CD4-positive, alpha-beta T cell (primary cell): ENCODE results near the gene GARIN5A. TPM values are rescaled to one million over a fixed set of nuclear protein-coding genes. Genes with fewer than 3 reads are reported as not detected.
A peak's percentile ranks its signal among the peaks of the same experiment; 100 is the strongest.
"Not testable (repeated sequence)": the region's sequence is repeated elsewhere in the genome, so short reads cannot be mapped to it uniquely, and the experiment has no call there.

Experiments used
- ATAC-seq: fragments of 200-7000 bp; cut with Tn5 transposase; one replicate; pipeline ENCODE4 v1.10.0; 2022; ENCODE audit warnings: mild to moderate bottlenecking; ENCODE audit not compliant: poor library complexity
- CTCF ChIA-PET: fragments of 350-600 bp; sonication (Branson Sonifier 250); formaldehyde crosslinking; loops from one replicate; lab custom pipeline; 2021; ENCODE audit warnings: antibody characterized with exemption, inconsistent platforms; lab: Charles Lee
- POLR2A ChIA-PET: fragments of 350-600 bp; sonication (Branson Sonifier 250); formaldehyde crosslinking; loops from one replicate; lab custom pipeline; 2021; ENCODE audit warnings: antibody characterized with exemption, inconsistent platforms; lab: Charles Lee
- DNase-seq, 14 experiments: peaks; one replicate each; pipeline ENCODE4 v3.0.0-alpha.2; 2013 to 2020; ENCODE audit warnings: mixed read lengths in 2 of 14
- H3K27ac ChIP-seq, 2 donors: one replicate each; pipeline versions ENCODE4 v1.5.1 to v1.7.0; 2013; ENCODE audit warnings: low read length in 2 of 2, low read depth in 1 of 2, mild to moderate bottlenecking in 1 of 2
- H3K27me3 ChIP-seq, 2 experiments: 1 replicate in 1 of 2; 2 replicates in 1 of 2; pipeline versions ENCODE4 v1.6.1 to v1.7.0; 2013; ENCODE audit warnings: low read length in 2 of 2, control low read depth in 1 of 2, mild to moderate bottlenecking in 1 of 2, moderate library complexity in 1 of 2; ENCODE audit not compliant: insufficient read depth in 2 of 2, control insufficient read depth in 1 of 2
- H3K36me3 ChIP-seq: one replicate; pipeline ENCODE4 v1.6.1; 2013; ENCODE audit warnings: low read length, control low read depth; ENCODE audit not compliant: insufficient read depth
- H3K4me1 ChIP-seq: one replicate; pipeline ENCODE4 v1.6.1; 2013; ENCODE audit warnings: low read length, control low read depth; ENCODE audit not compliant: insufficient read depth
- H3K4me3 ChIP-seq: one replicate; pipeline ENCODE4 v1.5.1; 2013; ENCODE audit warnings: mild to moderate bottlenecking, low read length, moderate library complexity
- H3K9me3 ChIP-seq, 2 experiments: 1 replicate in 1 of 2; 2 replicates in 1 of 2; pipeline versions ENCODE4 v1.6.1 to v1.7.0; 2013; ENCODE audit warnings: low read length in 2 of 2, mild to moderate bottlenecking in 2 of 2, control low read depth in 1 of 2, moderate library complexity in 1 of 2; ENCODE audit not compliant: control insufficient read depth in 1 of 2, insufficient read depth in 1 of 2
- H3K27ac Mint-ChIP-seq: one replicate; pipeline ENCODE4 v1.8.0; 2020; ENCODE audit warnings: mixed read lengths
- H3K27me3 Mint-ChIP-seq: one replicate; pipeline ENCODE4 v1.8.0; 2021; ENCODE audit warnings: mixed read lengths
- H3K36me3 Mint-ChIP-seq: one replicate; pipeline ENCODE4 v1.8.0; 2021; ENCODE audit warnings: low read depth, mixed read lengths
- H3K4me1 Mint-ChIP-seq: one replicate; pipeline ENCODE4 v1.8.0; 2021; ENCODE audit warnings: low read depth, mixed read lengths
- H3K4me3 Mint-ChIP-seq: one replicate; pipeline ENCODE4 v1.8.0; 2020; ENCODE audit warnings: mild to moderate bottlenecking, mixed read lengths
- H3K9me3 Mint-ChIP-seq: one replicate; pipeline ENCODE4 v1.8.0; 2020; ENCODE audit warnings: mixed read lengths
- CTCF ChIP-seq: fragments of 200-600 bp; IDR thresholded peaks from one replicate; pipeline ENCODE4 v1.8.0; 2022; ENCODE audit warnings: antibody characterized with exemption, mild to moderate bottlenecking
- intact Hi-C, 2 experiments: fragments of 100-400 bp; cut with DNase I in 1 of 2; cut with micrococcal nuclease in 1 of 2; formaldehyde crosslinking; loops; one replicate each; pipeline versions ENCODE4 v1.15.1 to v1.9.0; 2023 to 2025; cut with DNase I, micrococcal nuclease
- total RNA-seq, 174 experiments: library from RNA in 2 of 174; stranded (reverse) in 2 of 174; gene quantifications; one replicate each; pipeline ENCODE4 v1.2.3 and lab custom pipeline; 2021 to 2026

The GARIN5A gene
- total RNA-seq, 2 experiments from 2014 or later, result 0.50 TPM; not detected in 1

GRCh38 chr19:50444059-50444458 lies 32.6 kb downstream of the GARIN5A start:
- no peak for DNase-seq
- POLR2A ChIA-PET, result no interaction called here
- no peak overlapping the region for H3K27ac Mint-ChIP-seq
- Histone ChIP-seq H3K4me1 (no peaks in the 10 kb centered on the region), H3K36me3 (no peaks in the 10 kb centered on the region), H3K27ac (no peak overlapping the region), H3K9me3 (peaks cover 0 to 5% of the 10 kb centered on the region in 2 experiments), H3K27me3 (no peaks in the 10 kb centered on the region), H3K4me3 (no peak overlapping the region)
- no peaks in the 10 kb centered on the region for H3K9me3 Mint-ChIP-seq
- no peak for TF ChIP-seq CTCF
- no peaks in the 10 kb centered on the region for H3K36me3 Mint-ChIP-seq
- no peaks in the 10 kb centered on the region for H3K4me1 Mint-ChIP-seq
- CTCF ChIA-PET, result no interaction called here
- ATAC-seq, result no peak
- H3K4me3 Mint-ChIP-seq, result no peak overlapping the region
- intact Hi-C loops, result no loop called here
- H3K27me3 Mint-ChIP-seq, result peaks cover 4% of the 10 kb centered on the region

GRCh38 chr19:50439130-50439529 lies 37.5 kb downstream of the GARIN5A start:
- H3K4me1 ChIP-seq, H3K9me3 ChIP-seq, H3K36me3 Mint-ChIP-seq, H3K4me1 Mint-ChIP-seq, H3K27ac Mint-ChIP-seq, H3K36me3 ChIP-seq, H3K4me3 Mint-ChIP-seq, CTCF ChIA-PET, H3K4me3 ChIP-seq, H3K27me3 ChIP-seq, POLR2A ChIA-PET, ATAC-seq, H3K9me3 Mint-ChIP-seq, H3K27ac ChIP-seq, H3K27me3 Mint-ChIP-seq, DNase-seq, intact Hi-C loops: not testable (repeated sequence)

- H3K4me3 ChIP-seq, result no peak overlapping the region
- Mint-ChIP-seq H3K36me3 (no peaks in the 10 kb centered on the region), H3K27ac (no peak overlapping the region), H3K27me3 (peaks cover 9% of the 10 kb centered on the region), H3K4me1 (no peaks in the 10 kb centered on the region), H3K9me3 (no peaks in the 10 kb centered on the region), H3K4me3 (no peak overlapping the region)
- DNase-seq, result no peak
- H3K9me3 ChIP-seq, result no peaks in the 10 kb centered on the region
- intact Hi-C loops, result no loop called here
- H3K4me1 ChIP-seq, result no peaks in the 10 kb centered on the region
- no peak overlapping the region for H3K27ac ChIP-seq
- H3K27me3 ChIP-seq, result peaks cover 0 to 2% of the 10 kb centered on the region in 2 experiments
- H3K36me3 ChIP-seq, result no peaks in the 10 kb centered on the region
- ATAC-seq, result no peak
- CTCF ChIA-PET, result no interaction called here
- POLR2A ChIA-PET, result no interaction called here
- no peak for TF ChIP-seq CTCF
These were observed 38.7 kb downstream of the GARIN5A start for GRCh38 chr19:50437862-50438449.

GRCh38 chr19:50435627-50436026 lies 41.0 kb downstream of the GARIN5A start:
- no peak overlapping the region for H3K4me3 ChIP-seq
- ATAC-seq, result no peak
- peaks cover 15% of the 10 kb centered on the region for H3K4me1 ChIP-seq
- peaks cover 0 to 4% of the 10 kb centered on the region in 2 experiments for H3K9me3 ChIP-seq
- H3K36me3 Mint-ChIP-seq, result no peaks in the 10 kb centered on the region
- no peak overlapping the region for H3K27ac ChIP-seq
- peaks cover 12% of the 10 kb centered on the region for H3K4me1 Mint-ChIP-seq
- no peak for TF ChIP-seq CTCF
- peaks cover 22% of the 10 kb centered on the region for H3K27me3 Mint-ChIP-seq
- H3K9me3 Mint-ChIP-seq, result no peaks in the 10 kb centered on the region
- H3K27me3 ChIP-seq, result peaks cover 6 to 9% of the 10 kb centered on the region in 2 experiments
- ChIA-PET CTCF (no interaction called here), POLR2A (interaction anchor here (0.6 kb wide), 1 partner anchor 20 kb away, joined by 3 read pairs; no protein-coding TSS in a partner anchor)
- no peak overlapping the region for H3K27ac Mint-ChIP-seq
- H3K4me3 Mint-ChIP-seq, result peak overlapping the region; percentile 34
- H3K36me3 ChIP-seq, result no peaks in the 10 kb centered on the region
- intact Hi-C loops, result no loop called here
- DNase-seq, result no peak
